Subcutaneous adipose tissue (tissue), 4 donors: ENCODE measurements around the gene ZNF43. TPM values are rescaled to one million over a fixed set of nuclear protein-coding genes. Genes with fewer than 3 reads are reported as not detected.

Source experiments
- CTCF ChIP-seq: fragments of 450-650 bp; IDR thresholded peaks from one replicate; pipeline ENCODE4 v1.5.1; 2016; ENCODE audit warnings: low read depth, mild to moderate bottlenecking, control low read depth, antibody characterized with exemption, moderate library complexity
- total RNA-seq, 4 donors: library from RNA; depleted of rRNA; stranded (reverse); fragments of >200 nt; gene quantifications; one replicate each; pipeline ENCODE4 v1.1.0, GENCODE V29; 2016

The ZNF43 gene
- 10 to 100 TPM; 16.7 to 28.6 (median 18.1) TPM for total RNA-seq

- no peak for TF ChIP-seq CTCF
Observed at GRCh38 chr19:21835810-21836444, at the start of gene ZNF43. Gene ZNF43, minus strand, starts transcription at chr19:21836182. Its CDS starts 144 bp downstream, at chr19:21836038.

- TF ChIP-seq CTCF, result no peak
Observed at GRCh38 chr19:21883516-21883915, 47.5 kb upstream of the ZNF43 start.

- no peak for TF ChIP-seq CTCF
Observed at GRCh38 chr19:21878646-21879045, 42.7 kb upstream of the ZNF43 start.

GRCh38 chr19:21877976-21878375 is 42.0 kb upstream of the ZNF43 start:
- no peak for TF ChIP-seq CTCF

GRCh38 chr19:21856773-21857514 is 21.0 kb upstream of the ZNF43 start:
- TF ChIP-seq CTCF, result no peak

GRCh38 chr19:21851596-21852345 is 15.8 kb upstream of the ZNF43 start:
- no peak for TF ChIP-seq CTCF
